Adrenal gland (tissue), 5 donors: Measurements from ENCODE around the gene KLHL11.

Experiments
- CTCF ChIP-seq, 6 experiments: fragments of 450-650 bp in 4 of 6; fragments of 200-600 bp in 2 of 6; sonication (generic) in 1 of 6; IDR thresholded peaks; 1 replicate in 5 of 6; 2 replicates in 1 of 6; pipeline versions ENCODE4 v1.5.1 to v1.8.0; 2016 to 2021; ENCODE audit warnings: antibody characterized with exemption in 6 of 6, mild to moderate bottlenecking in 2 of 6, moderate library complexity in 1 of 6
- POLR2A ChIP-seq, 2 donors: fragments of 450-650 bp; IDR thresholded peaks; one replicate each; pipeline ENCODE4 v1.6.1; 2017; ENCODE audit warnings: antibody characterized with exemption in 2 of 2, mild to moderate bottlenecking in 2 of 2, moderate library complexity in 1 of 2
- donor health status: DM: no; HTN: no; CAD: no.

- no peak for TF ChIP-seq CTCF (IDR thresholded peaks at IDR 0.05)
- no peak for TF ChIP-seq POLR2A (IDR thresholded peaks at IDR 0.05)
Measured at GRCh38 chr17:41823141-41823524, 42.1 kb downstream of the KLHL11 start.
